ENCODE measurements around the gene TRIM56.
"Not testable (repeated sequence)": the region's sequence is repeated elsewhere in the genome, so short reads cannot be mapped to it uniquely, and the experiment has no call there.

Gene TRIM56

DNA sequence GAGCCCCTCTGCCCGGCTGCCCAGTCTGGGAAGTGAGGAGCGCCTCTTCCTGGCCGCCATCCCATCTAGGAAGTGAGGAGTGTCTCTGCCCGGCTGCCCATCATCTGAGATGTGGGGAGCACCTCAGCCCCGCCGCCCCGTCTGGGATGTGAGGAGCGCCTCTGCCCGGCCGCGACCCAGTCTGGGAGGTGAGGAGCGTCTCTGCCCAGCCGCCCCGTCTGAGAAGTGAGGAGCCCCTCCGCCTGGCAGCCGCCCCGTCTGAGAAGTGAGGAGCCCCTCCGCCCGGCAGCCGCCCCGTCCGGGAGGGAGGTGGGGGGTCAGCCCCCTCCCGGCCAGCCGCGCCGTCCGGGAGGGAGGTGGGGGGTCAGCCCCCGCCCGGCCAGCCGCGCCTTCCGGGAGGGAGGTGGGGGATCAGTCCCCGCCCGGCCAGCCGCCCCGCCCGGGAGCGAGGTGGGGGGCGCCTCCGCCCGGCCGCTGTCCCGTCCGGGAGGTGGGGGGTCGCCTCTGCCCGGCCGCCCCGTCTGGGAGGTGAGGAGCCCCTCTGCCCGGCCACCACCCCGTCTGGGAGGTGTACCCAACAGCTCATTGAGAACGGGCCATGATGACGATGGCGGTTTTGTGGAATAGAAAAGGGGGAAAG, 7.1 kb downstream of the TRIM56 start:
- not testable (repeated sequence) for DNase-seq

DNA sequence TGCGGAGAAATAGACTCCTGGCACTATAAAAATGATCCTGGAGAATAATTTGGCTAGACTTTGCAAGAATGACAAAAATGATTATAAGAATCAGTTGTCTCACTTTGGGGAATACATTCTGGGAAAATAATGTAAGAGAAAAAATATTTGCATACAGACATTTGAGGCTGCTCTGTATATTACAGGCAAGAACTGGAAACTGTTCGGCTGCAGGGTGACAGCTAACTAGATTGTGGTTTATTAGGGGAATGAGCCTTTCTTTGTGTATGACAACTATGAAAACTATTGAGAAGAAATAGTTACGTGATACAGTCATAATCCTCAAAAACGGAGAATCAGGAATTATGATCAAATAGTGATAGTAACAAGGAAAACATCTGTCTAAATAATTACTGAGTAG, 8.6 kb downstream of the TRIM56 start:
- DNase-seq: no peak

DNA sequence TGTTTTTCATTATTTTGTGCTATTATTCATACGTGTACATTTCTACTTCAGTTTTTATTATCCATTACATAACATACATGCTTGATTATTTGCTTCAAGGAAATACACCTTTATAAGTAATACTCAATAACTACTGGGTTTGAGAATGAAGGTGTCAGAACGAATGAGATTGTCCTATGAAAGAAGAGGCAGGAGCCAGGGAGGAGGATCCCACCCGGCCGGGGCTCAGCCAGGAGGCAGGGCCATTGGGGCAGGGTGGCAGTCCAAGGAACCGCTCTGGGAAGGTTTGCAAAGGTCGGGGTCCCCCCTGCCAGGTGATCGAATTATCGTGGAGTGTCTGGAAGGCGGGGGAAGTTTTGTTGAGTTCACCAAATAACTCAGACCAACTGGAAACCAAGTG, 9.1 kb downstream of the TRIM56 start:
- no peak for DNase-seq

DNA sequence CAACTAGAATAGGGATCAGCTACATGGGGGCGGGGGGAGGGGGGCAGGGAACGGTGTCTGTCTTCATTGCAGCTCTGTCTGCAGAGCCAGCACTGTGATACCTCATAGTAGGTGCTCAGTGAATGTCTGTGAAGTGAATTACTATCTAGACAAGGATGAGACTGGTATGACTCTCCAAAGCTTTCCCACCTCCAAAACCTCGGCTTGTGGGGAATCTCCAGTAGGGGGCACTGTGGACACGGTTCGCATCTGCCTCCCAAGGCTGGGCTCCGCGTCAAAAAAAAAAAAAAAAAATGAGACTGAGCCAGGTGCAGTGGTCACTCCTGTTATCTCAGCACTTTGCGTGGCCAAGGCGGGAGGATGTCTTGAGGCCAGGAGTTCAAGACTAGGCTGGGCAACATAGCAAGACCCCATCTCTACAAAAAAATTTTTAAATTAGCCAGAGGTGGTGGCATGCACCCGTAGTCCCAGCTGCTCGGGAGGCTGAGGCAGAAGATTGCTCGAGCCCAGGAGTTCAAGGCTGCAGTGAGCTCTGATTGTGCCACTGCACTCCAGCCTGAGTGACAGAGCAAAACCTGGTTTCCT, 9.6 kb downstream of the TRIM56 start:
- DNase-seq: no peak

DNA sequence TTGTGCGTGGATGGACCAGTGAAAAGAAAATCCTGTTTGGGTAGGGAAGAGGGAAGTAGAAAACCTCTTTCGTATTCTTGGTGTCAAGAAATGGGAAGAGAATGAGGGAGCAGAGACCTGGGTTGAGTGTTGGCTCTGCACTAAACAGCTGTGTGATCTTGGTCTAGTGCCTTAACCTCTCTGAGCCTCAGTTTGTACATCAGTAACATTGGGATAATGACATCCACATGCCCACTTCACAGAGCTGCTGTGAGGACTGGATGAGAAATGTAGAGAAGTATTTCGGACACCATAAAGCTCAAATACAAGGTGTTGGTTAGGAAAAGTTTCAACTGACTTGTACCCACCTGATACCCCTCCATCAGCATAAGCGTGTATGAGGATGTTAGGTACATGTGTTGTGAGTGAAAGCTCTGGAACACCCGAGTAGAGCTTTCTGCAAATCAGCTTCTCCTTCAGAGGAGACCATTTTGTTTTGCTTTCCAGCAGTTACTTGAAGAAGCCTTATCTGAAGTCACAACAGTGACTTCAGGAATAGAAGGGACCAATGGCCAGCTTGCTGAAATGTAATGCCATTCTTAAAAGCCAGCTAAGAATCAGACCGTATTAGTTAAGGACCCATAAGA, 11.2 kb downstream of the TRIM56 start:
- no peak for DNase-seq

DNA sequence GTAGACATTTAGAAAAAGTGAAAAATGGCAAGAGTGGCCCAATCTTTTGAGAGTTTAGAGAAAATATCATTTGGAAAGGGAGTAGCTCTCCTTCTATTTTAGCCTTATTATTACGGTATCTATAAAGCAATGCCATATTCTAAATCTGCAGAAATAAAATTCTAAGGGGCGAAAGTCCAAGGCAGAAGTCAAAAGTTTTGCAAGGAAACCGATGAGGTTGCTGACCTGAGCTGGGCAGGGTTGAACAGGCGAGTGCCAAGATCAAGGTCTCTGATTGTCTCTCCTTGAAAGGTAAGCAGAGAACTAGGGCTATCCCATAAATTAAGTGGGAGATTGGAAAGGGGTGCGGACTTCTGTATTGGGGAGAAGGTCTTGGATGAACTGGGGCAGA, 11.7 kb downstream of the TRIM56 start:
- DNase-seq: no peak

DNA sequence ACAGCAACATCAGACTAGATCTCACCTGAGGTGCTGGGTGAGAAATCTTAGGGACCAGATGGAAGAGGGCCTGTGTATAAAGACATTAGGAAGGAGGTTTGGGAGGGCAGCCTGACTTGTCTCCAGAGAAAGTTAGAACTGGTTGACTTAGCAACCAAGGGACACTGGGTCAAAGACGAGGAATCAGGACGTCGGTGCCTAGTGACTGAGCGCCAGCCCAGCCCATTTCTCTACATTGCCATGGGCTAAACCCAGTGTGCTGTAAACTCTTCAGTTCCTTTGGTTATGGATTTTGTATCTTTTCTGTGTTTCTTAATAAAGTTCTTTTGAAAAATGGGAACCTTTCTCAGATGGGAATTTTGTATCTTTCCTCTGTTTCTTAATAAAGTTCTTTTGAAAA, 12.3 kb downstream of the TRIM56 start:
- no peak for DNase-seq

DNA sequence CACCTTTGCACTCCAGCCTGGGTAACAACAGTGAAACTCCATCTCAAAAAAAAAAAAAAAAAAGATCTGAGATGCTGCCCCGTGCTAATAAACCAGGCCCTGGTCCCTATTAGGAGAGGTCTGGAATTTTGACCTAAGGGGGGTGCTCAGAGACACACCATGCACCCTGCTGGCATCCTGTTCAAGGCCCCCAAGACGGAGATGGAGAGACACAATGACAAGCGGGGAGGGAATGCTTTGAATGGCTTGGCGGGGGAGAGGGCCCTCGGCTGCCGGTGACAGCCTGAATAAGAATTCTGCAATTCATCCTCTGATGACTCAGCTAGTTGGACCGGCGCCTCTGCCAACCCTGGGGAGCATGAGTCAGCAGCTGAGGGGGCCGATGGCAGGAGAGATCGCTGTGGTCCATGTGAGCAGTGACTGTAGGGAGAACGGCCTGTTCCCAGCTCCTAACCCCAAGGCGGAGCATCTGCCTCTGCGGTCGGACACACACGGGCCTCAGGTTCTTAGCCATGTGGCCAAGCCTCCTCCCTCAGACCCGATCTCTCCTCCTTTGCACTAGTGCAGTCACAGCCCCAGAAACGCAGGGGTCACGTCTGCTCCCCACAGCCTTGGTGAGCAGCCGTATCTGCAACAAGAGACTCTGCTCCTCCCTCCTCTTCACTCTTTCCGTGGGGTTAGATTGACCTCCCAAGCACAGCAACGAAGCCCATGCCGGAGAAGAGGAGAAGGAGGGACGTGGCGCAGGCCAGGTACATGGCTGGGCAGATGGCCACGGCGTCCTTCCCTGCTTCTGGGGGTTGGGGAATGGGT, 14.9 kb downstream of the TRIM56 start:
- DNase-seq: peak; percentile 66

DNA sequence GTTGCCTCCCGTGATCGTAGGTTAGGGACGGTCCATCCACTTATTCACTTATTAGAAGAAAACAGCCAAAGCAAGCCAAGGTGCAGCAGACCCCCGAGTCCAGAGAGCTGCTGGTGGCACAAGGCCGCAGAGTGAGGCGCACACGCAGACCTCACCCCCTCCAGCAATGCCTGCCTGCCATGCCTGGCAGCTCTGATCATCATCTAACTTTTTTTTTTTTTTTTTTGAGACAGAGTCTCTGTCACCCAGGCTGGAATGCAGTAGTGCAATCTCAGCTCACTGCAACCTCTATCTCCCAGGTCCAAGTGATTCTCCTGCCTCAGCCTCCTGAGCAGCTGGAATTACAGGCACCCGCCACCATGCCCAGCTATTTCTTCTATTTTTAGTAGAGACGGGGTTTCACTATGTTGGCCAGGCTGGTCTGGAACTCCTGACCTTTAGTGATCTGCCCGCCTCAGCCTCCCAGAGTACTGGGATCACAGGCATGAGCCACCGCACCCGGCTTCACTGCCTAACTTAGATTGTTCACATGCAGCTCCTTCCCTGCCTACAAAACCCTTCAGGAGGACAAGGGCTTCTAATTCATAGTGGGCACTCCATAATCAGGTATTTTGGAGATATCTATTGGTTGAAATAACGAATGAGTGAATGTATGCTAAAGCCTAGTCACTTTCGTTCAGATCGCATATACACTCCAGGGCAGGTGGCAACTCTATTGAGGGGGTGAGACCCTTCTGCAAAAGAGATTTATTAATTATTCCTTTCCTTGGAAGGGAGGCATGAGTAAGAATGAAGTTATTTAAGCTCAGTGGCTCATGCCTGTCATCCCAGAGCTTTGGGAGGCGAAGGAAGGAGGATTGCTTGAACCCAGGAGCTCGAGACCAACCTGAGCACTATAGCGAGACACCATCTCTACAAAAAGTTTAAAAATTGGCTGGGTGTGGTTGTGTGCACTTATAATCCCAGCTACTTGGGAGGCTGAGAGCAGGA, 15.9 kb downstream of the TRIM56 start:
- no peak for DNase-seq

DNA sequence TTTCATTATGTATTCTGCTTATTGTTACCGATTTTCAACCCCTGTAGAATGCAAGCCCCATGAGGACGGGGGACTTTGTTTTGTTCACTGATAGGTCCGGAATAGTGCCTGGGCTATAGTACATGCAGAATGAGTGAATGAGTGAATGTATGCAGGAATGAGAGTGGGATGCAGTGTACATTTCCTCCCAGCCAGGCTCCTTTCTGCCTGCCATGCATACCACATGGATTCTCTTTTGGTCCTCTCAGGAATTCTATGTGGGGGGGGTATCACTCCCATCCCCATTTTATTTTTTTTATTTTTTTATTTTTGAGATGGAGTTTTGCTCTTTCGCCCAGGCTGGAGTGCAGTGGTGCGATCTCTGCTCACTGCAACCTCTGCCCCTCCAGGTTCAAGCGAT, 16.7 kb downstream of the TRIM56 start:
- no peak for DNase-seq

DNA sequence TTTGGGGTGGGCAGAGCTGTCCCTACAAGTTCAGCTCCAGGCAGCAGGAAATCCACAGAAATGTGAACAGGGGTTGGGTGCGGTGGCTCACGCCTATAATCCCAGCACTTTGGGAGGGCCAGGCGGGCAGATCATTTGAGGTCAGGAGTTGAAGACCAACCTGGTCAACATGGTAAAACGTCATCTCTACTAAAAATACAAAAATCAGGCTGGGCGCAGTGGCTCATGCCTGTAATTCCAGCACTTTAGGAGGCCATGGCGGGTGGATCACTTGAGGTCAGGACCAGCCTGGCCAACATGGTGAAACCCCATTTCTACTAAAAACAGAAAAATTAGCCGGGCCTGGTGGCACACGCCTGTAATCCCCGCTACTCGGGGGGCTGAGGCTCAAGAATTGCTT, 18.4 kb downstream of the TRIM56 start:
- not testable (repeated sequence) for DNase-seq

DNA sequence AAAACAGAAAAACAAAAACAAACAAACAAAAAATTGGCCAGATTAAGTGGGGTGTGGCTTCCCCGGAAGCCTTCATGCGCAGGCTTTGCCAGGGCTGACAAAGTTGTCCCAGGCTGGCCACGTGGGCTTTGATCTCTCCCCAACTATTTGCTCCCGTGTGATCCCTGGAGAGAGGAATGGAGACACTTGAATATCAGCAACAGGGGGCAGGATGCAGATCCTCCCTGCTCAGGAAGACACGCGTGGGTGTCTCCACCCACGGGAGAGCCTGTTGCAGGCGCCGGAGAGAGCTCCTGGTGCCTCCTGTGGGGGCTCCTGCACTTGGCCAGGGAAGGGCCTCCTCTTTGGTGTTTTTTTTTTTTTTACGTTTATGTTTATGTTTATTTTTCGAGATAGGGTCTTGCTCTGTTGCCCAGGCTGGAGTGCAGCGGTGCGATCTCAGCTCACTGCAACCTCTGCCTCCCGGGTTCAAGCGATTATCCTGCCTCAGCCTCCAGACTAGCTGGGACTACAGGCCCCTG, 19.0 kb downstream of the TRIM56 start:
- DNase-seq: no peak

DNA sequence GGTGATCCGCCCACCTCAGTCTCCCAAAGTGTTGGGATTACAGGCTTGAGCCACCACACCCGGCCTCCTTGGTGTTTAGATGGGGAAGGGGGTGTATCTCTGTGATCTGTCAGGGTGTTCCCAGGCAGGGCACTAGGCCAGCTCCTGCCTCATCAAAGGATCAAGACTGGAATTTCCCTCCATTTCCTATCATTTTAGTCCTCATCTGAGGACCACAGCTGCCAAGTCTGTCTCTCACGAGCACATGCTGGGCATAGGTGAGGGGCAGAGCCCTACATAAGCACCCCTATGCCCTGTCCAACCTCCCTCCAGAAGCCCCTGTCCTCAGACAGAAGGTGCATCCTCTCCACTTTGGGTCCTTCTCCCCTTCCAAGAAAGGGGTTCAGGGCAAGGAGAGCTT, 19.5 kb downstream of the TRIM56 start:
- no peak for DNase-seq

DNA sequence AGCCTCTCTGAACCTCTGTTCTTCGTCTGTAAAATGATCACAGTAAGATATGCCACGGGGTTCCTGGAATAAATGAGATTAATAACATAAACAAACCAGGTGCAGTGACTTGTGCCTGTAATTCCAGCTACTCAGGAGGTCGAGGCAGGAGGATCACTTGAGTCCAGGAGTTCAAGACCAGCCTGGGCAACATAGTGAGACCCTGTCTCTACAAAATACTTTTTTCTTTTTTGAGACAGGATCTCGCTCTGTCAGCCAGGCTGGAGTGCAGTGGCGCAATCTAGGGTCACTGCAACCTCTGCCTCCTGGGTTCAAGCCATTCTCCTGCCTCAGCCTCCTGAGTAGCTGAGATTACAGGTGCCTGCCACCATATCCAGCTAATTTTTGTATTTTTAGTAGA, 20.0 kb downstream of the TRIM56 start:
- DNase-seq: not testable (repeated sequence)

DNA sequence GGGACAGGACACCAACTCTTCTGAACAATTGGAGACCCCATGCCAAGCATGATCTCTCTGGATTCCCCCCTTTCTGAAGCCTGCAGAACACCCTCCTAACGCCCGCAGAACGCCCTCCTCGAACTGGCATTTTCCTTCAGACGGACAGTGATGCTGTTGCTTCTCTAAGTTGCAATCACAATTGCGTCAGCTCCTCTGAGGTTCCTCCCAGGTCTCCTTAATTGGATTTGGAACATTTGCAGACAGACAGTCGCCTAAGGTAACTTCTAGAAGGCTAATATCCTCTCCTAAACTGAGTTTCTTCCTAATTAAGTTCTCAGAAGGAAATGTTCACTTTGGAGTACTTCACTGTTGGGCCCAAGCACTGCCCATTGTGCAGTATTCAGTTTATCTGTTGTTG, 21.1 kb downstream of the TRIM56 start:
- no peak for DNase-seq

DNA sequence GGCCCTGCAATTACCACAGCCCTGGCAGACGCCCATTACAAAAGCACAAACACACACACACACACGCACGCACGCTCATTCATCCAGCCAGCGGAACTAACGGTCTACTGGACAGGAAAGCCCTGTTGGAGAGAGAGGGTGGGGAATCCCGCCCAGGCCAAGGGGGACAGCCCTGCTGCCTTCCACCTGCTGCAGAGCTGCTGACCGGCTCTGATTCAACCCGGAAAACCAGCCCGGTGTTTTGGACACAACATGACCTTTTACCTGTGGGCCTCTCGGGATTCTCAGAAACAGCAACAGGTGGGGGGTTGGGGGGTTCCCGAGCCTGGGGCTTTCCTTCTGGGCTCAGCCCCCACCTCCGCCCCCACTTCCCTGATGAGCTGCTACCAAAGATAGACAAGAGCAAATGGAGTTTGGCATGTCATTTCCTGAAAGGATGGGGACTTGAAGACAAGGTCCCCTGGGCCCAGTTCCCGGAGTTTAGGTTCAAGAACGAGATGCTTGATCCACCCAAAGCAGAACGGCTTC, 23.1 kb downstream of the TRIM56 start:
- DNase-seq: peak; percentile 46

DNA sequence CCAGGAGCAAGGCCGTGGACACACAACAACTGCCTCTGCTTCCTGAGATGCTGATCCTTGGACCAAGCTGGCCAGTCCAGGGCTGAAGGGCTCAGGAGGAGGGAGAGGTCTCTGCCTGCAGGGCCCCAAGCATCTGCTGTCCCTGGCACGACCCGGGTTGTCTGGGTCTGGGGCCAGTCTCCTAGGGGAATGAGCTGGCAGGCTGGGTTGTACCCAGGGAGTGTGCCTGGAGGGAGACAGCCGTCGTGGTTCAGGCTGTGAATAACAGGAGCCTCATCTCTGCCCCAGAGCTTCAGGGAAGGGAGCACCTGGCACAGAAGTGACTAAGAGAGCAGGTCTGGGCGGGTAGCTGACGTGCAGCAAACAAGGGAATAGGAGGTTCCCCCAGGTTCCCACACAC, 23.7 kb downstream of the TRIM56 start:
- no peak for DNase-seq

DNA sequence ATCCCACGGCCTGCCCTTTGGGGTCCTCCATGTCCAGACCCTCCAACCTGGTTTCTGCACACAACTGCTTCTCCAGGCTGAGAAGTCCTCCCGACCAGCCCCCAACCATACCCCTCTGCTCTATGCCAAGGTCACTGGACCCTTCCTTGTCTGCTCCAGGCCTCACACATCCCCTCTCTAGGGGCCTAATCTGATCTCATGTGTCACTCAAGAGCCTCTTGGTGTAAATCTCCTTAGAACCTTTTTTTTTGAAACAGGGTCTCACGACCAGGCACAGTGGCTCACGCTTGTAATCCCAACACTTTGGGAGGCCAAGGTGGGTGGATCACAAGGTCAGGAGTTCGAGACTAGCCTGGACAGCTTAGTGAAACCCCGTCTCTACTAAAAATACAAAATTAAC, 24.1 kb downstream of the TRIM56 start:
- DNase-seq: no peak

DNA sequence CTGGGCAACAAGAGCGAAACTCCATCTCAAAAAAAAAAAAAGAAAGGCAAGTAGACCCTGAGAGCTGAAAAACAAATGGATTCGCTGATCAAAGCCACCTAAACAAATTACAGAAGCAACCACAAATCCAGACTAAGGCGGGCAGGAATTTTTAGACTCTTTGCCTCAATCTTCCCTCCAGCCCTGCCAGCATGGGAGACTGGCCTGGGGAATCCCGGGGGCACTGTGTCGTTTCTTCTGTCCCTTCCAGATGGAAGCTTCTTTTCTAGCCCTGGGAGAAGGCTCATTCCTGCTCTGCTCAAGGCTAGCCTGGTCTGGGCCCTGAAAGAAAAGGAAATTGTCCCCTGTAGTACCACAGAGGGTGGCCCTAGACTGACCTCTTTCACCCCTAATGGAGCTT, 26.0 kb downstream of the TRIM56 start:
- no peak for DNase-seq

DNA sequence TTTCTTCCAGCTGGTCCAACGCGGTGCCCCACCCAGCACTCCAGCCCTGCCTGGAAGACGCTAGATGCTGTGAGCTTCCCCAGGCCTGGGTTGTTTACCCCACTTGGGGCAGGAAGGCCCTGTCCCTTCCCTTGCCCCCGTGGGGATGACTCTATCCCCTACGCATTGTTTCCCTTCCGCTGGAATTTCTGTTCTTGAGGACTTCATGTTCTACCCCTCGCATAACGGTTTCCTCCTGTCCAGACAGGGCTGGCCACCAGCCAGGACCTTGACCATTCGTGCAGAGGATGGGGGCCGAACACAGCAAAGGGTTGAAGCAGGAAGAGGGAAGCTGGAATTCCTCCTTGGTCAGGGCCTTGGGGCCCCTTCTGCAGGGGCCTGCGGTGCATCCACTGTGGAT, 27.0 kb downstream of the TRIM56 start:
- DNase-seq: no peak

DNA sequence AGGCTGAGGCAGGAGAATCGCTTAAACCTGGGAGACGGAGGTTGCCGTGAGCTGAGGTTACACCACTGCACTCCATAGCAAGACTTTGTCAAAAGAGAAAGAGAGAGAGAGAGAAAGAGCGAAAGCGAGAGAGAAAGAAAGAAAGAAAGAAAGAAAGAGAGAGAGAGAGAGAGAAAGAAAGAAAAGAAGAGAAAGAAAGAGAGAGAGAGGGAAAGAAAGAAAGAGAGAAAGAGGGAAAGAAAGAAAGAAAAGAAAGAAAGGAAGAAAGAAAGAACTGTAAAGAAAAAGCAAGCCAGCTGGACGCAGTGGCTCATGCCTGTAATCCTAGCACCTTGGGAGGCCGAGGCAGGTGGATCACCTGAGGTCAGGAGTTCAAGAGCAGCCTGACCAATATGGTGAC, 27.9 kb downstream of the TRIM56 start:
- DNase-seq: not testable (repeated sequence)

DNA sequence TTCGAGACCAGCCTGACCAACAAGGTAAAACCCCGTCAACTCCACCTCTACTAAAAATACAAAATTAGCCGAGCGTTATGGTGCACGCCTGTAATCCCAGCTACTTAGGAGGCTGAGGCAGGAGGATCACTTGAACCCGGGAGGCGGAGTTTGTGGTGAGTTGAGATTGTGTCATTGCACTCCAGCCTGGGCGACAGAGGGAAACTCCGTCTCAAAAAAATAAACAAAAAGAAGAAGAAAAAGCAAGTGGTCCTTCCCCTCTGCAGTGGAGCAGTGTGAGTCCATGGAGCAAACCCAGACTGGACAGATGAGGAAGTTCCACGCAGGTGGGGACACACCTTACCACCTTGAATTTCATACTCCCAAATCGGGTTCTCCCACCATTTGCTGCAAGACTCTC, 28.6 kb downstream of the TRIM56 start:
- DNase-seq: no peak
